PFSK-1 (cell line): Measurements from ENCODE around the gene MIB1.

Experiments
- POLR2AphosphoS5 ChIP-seq: IDR thresholded peaks from 2 replicates; pipeline ENCODE4 v1.6.1; 2012; ENCODE audit warnings: low read depth, mild to moderate bottlenecking, control low read depth, low read length, moderate library complexity
- SIN3A ChIP-seq: IDR thresholded peaks from 2 replicates; pipeline ENCODE4 v1.6.1; 2012; ENCODE audit warnings: mild to moderate bottlenecking, low read length, moderate library complexity, borderline replicate concordance; ENCODE audit not compliant: insufficient read depth
- TAF1 ChIP-seq: IDR thresholded peaks from 2 replicates; pipeline ENCODE4 v1.6.1; 2012; ENCODE audit warnings: low read length, control low read depth, borderline replicate concordance; ENCODE audit not compliant: insufficient read depth
- TF ChIP-seq, protein P1 (sequence below), 2 experiments: IDR thresholded peaks; 2 replicates each; pipeline versions ENCODE4 v1.6.1 to v1.8.0; 2011 to 2012; ENCODE audit warnings: low read depth in 2 of 2, low read length in 2 of 2, control low read depth in 1 of 2, inconsistent platforms in 1 of 2, mild to moderate bottlenecking in 1 of 2, moderate library complexity in 1 of 2; ENCODE audit not compliant: insufficient read depth in 1 of 2

DNA sequence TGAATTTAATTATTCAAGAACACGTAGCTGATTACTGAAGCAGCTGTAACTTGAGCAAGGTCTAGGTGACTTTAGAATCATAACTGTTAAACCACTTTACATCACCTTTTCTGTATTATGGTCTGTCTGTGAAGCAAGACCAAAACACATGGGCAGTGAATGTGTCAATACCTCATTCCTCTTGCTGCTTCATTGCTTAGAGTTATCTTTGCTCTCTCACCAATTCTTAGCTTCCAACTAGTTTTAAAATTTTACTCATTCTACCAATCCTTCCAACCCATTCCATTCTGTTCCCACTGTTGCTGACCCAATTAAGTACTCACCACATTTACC lies 80.2 kb downstream of the MIB1 start:
- TF ChIP-seq POLR2AphosphoS5 (no peak), SIN3A (no peak), TAF1 (no peak)
- TF ChIP-seq, protein P1, sequence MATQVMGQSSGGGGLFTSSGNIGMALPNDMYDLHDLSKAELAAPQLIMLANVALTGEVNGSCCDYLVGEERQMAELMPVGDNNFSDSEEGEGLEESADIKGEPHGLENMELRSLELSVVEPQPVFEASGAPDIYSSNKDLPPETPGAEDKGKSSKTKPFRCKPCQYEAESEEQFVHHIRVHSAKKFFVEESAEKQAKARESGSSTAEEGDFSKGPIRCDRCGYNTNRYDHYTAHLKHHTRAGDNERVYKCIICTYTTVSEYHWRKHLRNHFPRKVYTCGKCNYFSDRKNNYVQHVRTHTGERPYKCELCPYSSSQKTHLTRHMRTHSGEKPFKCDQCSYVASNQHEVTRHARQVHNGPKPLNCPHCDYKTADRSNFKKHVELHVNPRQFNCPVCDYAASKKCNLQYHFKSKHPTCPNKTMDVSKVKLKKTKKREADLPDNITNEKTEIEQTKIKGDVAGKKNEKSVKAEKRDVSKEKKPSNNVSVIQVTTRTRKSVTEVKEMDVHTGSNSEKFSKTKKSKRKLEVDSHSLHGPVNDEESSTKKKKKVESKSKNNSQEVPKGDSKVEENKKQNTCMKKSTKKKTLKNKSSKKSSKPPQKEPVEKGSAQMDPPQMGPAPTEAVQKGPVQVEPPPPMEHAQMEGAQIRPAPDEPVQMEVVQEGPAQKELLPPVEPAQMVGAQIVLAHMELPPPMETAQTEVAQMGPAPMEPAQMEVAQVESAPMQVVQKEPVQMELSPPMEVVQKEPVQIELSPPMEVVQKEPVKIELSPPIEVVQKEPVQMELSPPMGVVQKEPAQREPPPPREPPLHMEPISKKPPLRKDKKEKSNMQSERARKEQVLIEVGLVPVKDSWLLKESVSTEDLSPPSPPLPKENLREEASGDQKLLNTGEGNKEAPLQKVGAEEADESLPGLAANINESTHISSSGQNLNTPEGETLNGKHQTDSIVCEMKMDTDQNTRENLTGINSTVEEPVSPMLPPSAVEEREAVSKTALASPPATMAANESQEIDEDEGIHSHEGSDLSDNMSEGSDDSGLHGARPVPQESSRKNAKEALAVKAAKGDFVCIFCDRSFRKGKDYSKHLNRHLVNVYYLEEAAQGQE (IDR thresholded peaks at IDR 0.05; ENCODE audit: insufficient read depth in 1 of 2, low read depth in 2 of 2, low read length in 2 of 2) = no peak
